ENCODE results near the gene MCTP1. TPM values are rescaled to one million over a fixed set of nuclear protein-coding genes. Genes with fewer than 3 reads are reported as not detected.
A peak's percentile ranks its signal among the peaks of the same experiment; 100 is the strongest.

MCTP1 gene
- total and polyA plus RNA-seq, 10 of the 15 experiments (the other 5 are each of a cell fraction or from before 2014, with no cell fraction given): 12.6 to 45.9 (median 18.8) TPM

DNA sequence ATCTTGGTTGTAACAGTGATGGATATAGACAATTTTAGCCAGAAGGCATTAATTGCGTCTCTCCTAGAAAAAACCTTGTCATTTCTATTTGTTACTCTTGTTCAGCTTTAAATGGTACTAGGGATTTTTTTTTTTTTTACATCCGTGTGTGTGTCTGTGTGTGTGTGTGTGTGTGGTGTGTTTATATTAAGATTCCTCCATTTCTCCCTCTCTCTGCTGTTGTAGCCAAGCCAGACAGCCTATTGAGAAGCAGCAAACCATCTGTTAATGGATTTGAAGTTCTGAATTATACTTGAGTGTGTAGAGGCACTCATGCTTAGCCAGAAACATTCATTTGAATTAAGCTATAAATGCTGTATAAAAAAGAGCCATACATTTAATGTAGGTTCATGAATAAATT, 594.1 kb downstream of the MCTP1 start:
- Histone ChIP-seq H4K20me1 (ENCODE audit: control insufficient read depth, insufficient read depth) (no peaks in the 10 kb centered on the region), H3K9me3 (replicated peaks; ENCODE audit: control insufficient read depth, insufficient read depth, low read length) (no peaks in the 10 kb centered on the region), H3K27ac (ENCODE audit: control insufficient read depth, insufficient read depth) (no peak overlapping the region), H3K9ac (ENCODE audit: control insufficient read depth, insufficient read depth, low read length) (no peak overlapping the region), H3K4me3 (no peak overlapping the region), H2AFZ (ENCODE audit: control insufficient read depth, low read depth, low read length) (no peak overlapping the region), H3K27me3 (replicated peaks in 1 of 2; ENCODE audit: control insufficient read depth in 2 of 2, insufficient read depth in 2 of 2, low read length in 1 of 2) (no peaks in the 10 kb centered on the region), H3K36me3 (ENCODE audit: control insufficient read depth in 2 of 2, insufficient read depth in 2 of 2, low read length in 1 of 2) (no peaks in the 10 kb centered on the region; a peak in 2 of 4 replicates), H3K4me1 (ENCODE audit: control insufficient read depth, insufficient read depth, low read length) (no peaks in the 10 kb centered on the region), H3K79me2 (ENCODE audit: control insufficient read depth, insufficient read depth, low read length) (no peaks in the 10 kb centered on the region), H3K4me2 (ENCODE audit: control insufficient read depth, insufficient read depth) (no peak overlapping the region)
- no peak for TF ChIP-seq POLR2AphosphoS5 (IDR thresholded peaks at IDR 0.05; ENCODE audit: low read length)
- TF ChIP-seq CHD2 (IDR thresholded peaks at IDR 0.05; ENCODE audit: borderline replicate concordance, low read depth, low read length): no peak
- TF ChIP-seq, protein P1, sequence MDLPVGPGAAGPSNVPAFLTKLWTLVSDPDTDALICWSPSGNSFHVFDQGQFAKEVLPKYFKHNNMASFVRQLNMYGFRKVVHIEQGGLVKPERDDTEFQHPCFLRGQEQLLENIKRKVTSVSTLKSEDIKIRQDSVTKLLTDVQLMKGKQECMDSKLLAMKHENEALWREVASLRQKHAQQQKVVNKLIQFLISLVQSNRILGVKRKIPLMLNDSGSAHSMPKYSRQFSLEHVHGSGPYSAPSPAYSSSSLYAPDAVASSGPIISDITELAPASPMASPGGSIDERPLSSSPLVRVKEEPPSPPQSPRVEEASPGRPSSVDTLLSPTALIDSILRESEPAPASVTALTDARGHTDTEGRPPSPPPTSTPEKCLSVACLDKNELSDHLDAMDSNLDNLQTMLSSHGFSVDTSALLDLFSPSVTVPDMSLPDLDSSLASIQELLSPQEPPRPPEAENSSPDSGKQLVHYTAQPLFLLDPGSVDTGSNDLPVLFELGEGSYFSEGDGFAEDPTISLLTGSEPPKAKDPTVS (IDR thresholded peaks at IDR 0.05; ENCODE audit: low read depth, low read length): no peak
- ChIA-PET SMC1A (ENCODE audit: uncharacterized antibody, unreplicated experiment) (interaction anchor here (0.7 to 2.8 kb wide), 3 partner anchors 11 to 167 kb away, joined by 3 to 10 read pairs (median 7); no protein-coding TSS in a partner anchor), CTCF (interaction anchor here (0.6 to 5.3 kb wide), 3 partner anchors 47 to 167 kb away, joined by 3 to 28 read pairs (median 4); no protein-coding TSS in a partner anchor), POLR2A (interaction anchor here (1.0 kb wide), 1 partner anchor 76 kb away, joined by 5 read pairs; no protein-coding TSS in a partner anchor), RAD21 (ENCODE audit: unreplicated experiment) (interaction anchor here (0.8 to 1.0 kb wide), 4 partner anchors 12 to 166 kb away, joined by 3 to 5 read pairs (median 3); no protein-coding TSS in a partner anchor)
- ATAC-seq: no peak
- DNase-seq (ENCODE audit: low read depth, low spot score): no peak
- no TSS peak for BruUV-seq (replicated peaks)
- WGBS (ENCODE audit: insufficient coverage, insufficient replicate concordance, low lambda C conversion rate, missing lambda C conversion rate): 84% methylated on average over 2 of the region's 2 CpGs
- FAIRE-seq: peak; percentile 23
- in situ Hi-C loops (cut with MboI) (loop anchor here (25.0 kb wide), 1 partner anchor 1103 kb away; the partner anchor contains the start of genes NR2F1 and NR2F1-AS1), intact Hi-C loops (cut with micrococcal nuclease; ENCODE audit: unreplicated experiment) (no loop called here)

DNA sequence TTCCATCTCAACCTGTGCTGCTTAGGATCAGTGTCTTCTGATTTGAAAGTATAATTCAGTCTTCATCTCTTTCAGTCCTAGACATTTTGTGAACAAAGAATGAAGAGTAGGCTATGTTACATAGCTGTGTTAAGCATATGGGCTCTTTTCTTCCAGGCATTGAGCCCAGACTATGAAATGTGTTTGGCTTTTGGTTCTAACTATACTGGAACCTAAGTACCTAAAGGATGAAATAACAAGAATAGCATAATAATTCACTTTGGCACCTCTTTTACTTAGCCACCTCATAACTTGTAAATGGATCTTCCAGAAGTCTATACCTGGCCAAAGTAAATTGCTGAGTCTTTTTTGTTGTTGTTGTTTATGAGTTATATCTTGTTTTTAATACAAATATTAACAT, 595.0 kb downstream of the MCTP1 start:
- FAIRE-seq: peak; percentile 62
- Histone ChIP-seq H3K79me2 (ENCODE audit: control insufficient read depth, insufficient read depth, low read length) (no peaks in the 10 kb centered on the region), H3K27me3 (replicated peaks in 1 of 2; ENCODE audit: control insufficient read depth in 2 of 2, insufficient read depth in 2 of 2, low read length in 1 of 2) (no peaks in the 10 kb centered on the region), H2AFZ (ENCODE audit: control insufficient read depth, low read depth, low read length) (no peak overlapping the region), H3K4me3 (no peak overlapping the region), H3K4me1 (ENCODE audit: control insufficient read depth, insufficient read depth, low read length) (no peaks in the 10 kb centered on the region), H3K27ac (ENCODE audit: control insufficient read depth, insufficient read depth) (no peak overlapping the region), H3K9me3 (replicated peaks; ENCODE audit: control insufficient read depth, insufficient read depth, low read length) (no peaks in the 10 kb centered on the region), H3K9ac (ENCODE audit: control insufficient read depth, insufficient read depth, low read length) (no peak overlapping the region), H4K20me1 (ENCODE audit: control insufficient read depth, insufficient read depth) (no peaks in the 10 kb centered on the region), H3K36me3 (ENCODE audit: control insufficient read depth in 2 of 2, insufficient read depth in 2 of 2, low read length in 1 of 2) (no peaks in the 10 kb centered on the region; a peak in 2 of 4 replicates), H3K4me2 (ENCODE audit: control insufficient read depth, insufficient read depth) (no peak overlapping the region)
- in situ Hi-C loops (cut with MboI) (loop anchor here (25.0 kb wide), 1 partner anchor 1103 kb away; the partner anchor contains the start of genes NR2F1 and NR2F1-AS1), intact Hi-C loops (cut with micrococcal nuclease; ENCODE audit: unreplicated experiment) (no loop called here)
- POLR2A ChIA-PET: no interaction called here
- no peak for ATAC-seq
- RAD21 ChIA-PET (ENCODE audit: unreplicated experiment): interaction anchor here (2.1 kb wide), 1 partner anchor 166 kb away, joined by 6 read pairs; no protein-coding TSS in a partner anchor
- BruUV-seq (replicated peaks): no TSS peak
- DNase-seq (ENCODE audit: low read depth, low spot score): no peak
- SMC1A ChIA-PET (ENCODE audit: uncharacterized antibody, unreplicated experiment): interaction anchor here (0.9 to 2.8 kb wide), 6 partner anchors 12 to 165 kb away, joined by 3 to 7 read pairs (median 4); no protein-coding TSS in a partner anchor
- CTCF ChIA-PET: interaction anchor here (0.8 to 5.3 kb wide), 5 partner anchors 13 to 166 kb away, joined by 4 to 28 read pairs (median 5); no protein-coding TSS in a partner anchor
- TF ChIP-seq, protein P2, sequence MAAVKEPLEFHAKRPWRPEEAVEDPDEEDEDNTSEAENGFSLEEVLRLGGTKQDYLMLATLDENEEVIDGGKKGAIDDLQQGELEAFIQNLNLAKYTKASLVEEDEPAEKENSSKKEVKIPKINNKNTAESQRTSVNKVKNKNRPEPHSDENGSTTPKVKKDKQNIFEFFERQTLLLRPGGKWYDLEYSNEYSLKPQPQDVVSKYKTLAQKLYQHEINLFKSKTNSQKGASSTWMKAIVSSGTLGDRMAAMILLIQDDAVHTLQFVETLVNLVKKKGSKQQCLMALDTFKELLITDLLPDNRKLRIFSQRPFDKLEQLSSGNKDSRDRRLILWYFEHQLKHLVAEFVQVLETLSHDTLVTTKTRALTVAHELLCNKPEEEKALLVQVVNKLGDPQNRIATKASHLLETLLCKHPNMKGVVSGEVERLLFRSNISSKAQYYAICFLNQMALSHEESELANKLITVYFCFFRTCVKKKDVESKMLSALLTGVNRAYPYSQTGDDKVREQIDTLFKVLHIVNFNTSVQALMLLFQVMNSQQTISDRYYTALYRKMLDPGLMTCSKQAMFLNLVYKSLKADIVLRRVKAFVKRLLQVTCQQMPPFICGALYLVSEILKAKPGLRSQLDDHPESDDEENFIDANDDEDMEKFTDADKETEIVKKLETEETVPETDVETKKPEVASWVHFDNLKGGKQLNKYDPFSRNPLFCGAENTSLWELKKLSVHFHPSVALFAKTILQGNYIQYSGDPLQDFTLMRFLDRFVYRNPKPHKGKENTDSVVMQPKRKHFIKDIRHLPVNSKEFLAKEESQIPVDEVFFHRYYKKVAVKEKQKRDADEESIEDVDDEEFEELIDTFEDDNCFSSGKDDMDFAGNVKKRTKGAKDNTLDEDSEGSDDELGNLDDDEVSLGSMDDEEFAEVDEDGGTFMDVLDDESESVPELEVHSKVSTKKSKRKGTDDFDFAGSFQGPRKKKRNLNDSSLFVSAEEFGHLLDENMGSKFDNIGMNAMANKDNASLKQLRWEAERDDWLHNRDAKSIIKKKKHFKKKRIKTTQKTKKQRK (IDR thresholded peaks at IDR 0.05; ENCODE audit: low read depth, low read length): no peak
- TF ChIP-seq EED (IDR thresholded peaks at IDR 0.05; ENCODE audit: low read depth) (no peak), GABPA (IDR thresholded peaks at IDR 0.05; ENCODE audit: low read depth) (no peak), FOXK2 (IDR thresholded peaks at IDR 0.05) (no peak), ZBTB33 (IDR thresholded peaks at IDR 0.05) (no peak)

Measured in GM12878 (cell line).